Stromal cell of bone marrow (primary cell): ENCODE data around the gene RASAL2.
A peak's percentile ranks its signal among the peaks of the same experiment; 100 is the strongest.
"Not testable (repeated sequence)": the region's sequence is repeated elsewhere in the genome, so short reads cannot be mapped to it uniquely, and the experiment has no call there.

Source experiments
- DNase-seq: peaks from one replicate; pipeline ENCODE4 v3.0.0-alpha.2; 2012; ENCODE audit warnings: low read depth

Gene RASAL2

GRCh38 chr1:178161516-178161915, 67.6 kb downstream of the RASAL2 start:
- DNase-seq, result no peak

GRCh38 chr1:178165196-178165595, 71.3 kb downstream of the RASAL2 start:
- no peak for DNase-seq

- DNase-seq, result no peak
Observed at GRCh38 chr1:178166429-178167024, 72.6 kb downstream of the RASAL2 start.

- DNase-seq, result peak; percentile 39
Observed at GRCh38 chr1:178168536-178168935, 74.6 kb downstream of the RASAL2 start.

- DNase-seq, result no peak
Observed at GRCh38 chr1:178169649-178170048, 75.7 kb downstream of the RASAL2 start.

GRCh38 chr1:178172939-178173338, 79.0 kb downstream of the RASAL2 start:
- peak; percentile 33 for DNase-seq

- no peak for DNase-seq
Observed at GRCh38 chr1:178174539-178174938, 80.6 kb downstream of the RASAL2 start.

- no peak for DNase-seq
Observed at GRCh38 chr1:178180405-178180804, 86.5 kb downstream of the RASAL2 start.

- no peak for DNase-seq
Observed at GRCh38 chr1:178183796-178184195, 89.9 kb downstream of the RASAL2 start.

GRCh38 chr1:178188306-178188705, 94.4 kb downstream of the RASAL2 start:
- DNase-seq, result no peak

GRCh38 chr1:178189814-178190213, 95.9 kb downstream of the RASAL2 start:
- DNase-seq, result peak; percentile 6

GRCh38 chr1:178190881-178191280, 97.0 kb downstream of the RASAL2 start:
- no peak for DNase-seq

GRCh38 chr1:178192686-178193085, 98.8 kb downstream of the RASAL2 start:
- peak; percentile 70 for DNase-seq

GRCh38 chr1:178196631-178197030, 102.7 kb downstream of the RASAL2 start:
- DNase-seq, result no peak

GRCh38 chr1:178202095-178202494, 108.2 kb downstream of the RASAL2 start:
- not testable (repeated sequence) for DNase-seq

GRCh38 chr1:178202546-178202945, 108.6 kb downstream of the RASAL2 start:
- not testable (repeated sequence) for DNase-seq

GRCh38 chr1:178208269-178208856, 114.5 kb downstream of the RASAL2 start:
- DNase-seq, result not testable (repeated sequence)

GRCh38 chr1:178209935-178210334, 116.0 kb downstream of the RASAL2 start:
- DNase-seq, result no peak

- no peak for DNase-seq
Observed at GRCh38 chr1:178218550-178218949, 124.6 kb downstream of the RASAL2 start.

- DNase-seq, result no peak
Observed at GRCh38 chr1:178220094-178220493, 126.2 kb downstream of the RASAL2 start.

GRCh38 chr1:178223289-178223688, 129.4 kb downstream of the RASAL2 start:
- DNase-seq, result no peak

GRCh38 chr1:178224358-178224757, 130.5 kb downstream of the RASAL2 start:
- no peak for DNase-seq

GRCh38 chr1:178230881-178231409, 137.0 kb downstream of the RASAL2 start:
- no peak for DNase-seq

- DNase-seq, result no peak
Observed at GRCh38 chr1:178232108-178232507, 138.2 kb downstream of the RASAL2 start.
